GM23338 (cell line): Measurements from ENCODE around the gene IFNW1. TPM values are rescaled to one million over a fixed set of nuclear protein-coding genes. Genes with fewer than 3 reads are reported as not detected.

ENCODE experiments used
- ATAC-seq: fragments of 200-7000 bp; cut with Tn5 transposase; 3 replicates; pipeline ENCODE4 v1.9.1; 2020
- DNase-seq: peaks from one replicate; pipeline ENCODE4 v3.0.0-alpha.2; 2015; ENCODE audit warnings: low spot score
- H2AFZ ChIP-seq: fragments of 200-600 bp; sonication (generic); 2 replicates; pipeline ENCODE4 v1.8.0; 2016; ENCODE audit warnings: antibody characterized with exemption, mild to moderate bottlenecking, moderate library complexity
- H3F3A ChIP-seq: fragments of 200-600 bp; sonication (generic); replicated peaks from 2 replicates; pipeline ENCODE4 v1.8.0; 2017; ENCODE audit warnings: antibody characterized with exemption, mixed run types, low read depth
- H3K27ac ChIP-seq: fragments of 200-600 bp; sonication (generic); 2 replicates; pipeline ENCODE4 v1.6.1; 2016; ENCODE audit warnings: low read depth
- H3K27me3 ChIP-seq: fragments of 200-600 bp; sonication (generic); 2 replicates; pipeline ENCODE4 v1.8.0; 2016; ENCODE audit warnings: mild to moderate bottlenecking, mixed run types, moderate library complexity; ENCODE audit not compliant: insufficient read depth
- H3K36me3 ChIP-seq: fragments of 200-600 bp; sonication (generic); 2 replicates; pipeline ENCODE4 v1.8.0; 2016; ENCODE audit warnings: mild to moderate bottlenecking; ENCODE audit not compliant: insufficient read depth
- H3K4me1 ChIP-seq: fragments of 200-600 bp; sonication (generic); 2 replicates; pipeline ENCODE4 v1.8.0; 2016; ENCODE audit warnings: mild to moderate bottlenecking, moderate library complexity; ENCODE audit not compliant: insufficient read depth
- H3K4me2 ChIP-seq: fragments of 200-600 bp; sonication (generic); 2 replicates; pipeline ENCODE4 v1.7.1; 2017; ENCODE audit warnings: mixed run types
- H3K4me3 ChIP-seq: fragments of 200-600 bp; sonication (generic); 2 replicates; pipeline ENCODE4 v1.6.1; 2016; ENCODE audit warnings: mixed run types
- H3K79me2 ChIP-seq: fragments of 200-600 bp; sonication (generic); replicated peaks from 2 replicates; pipeline ENCODE4 v1.8.0; 2017; ENCODE audit warnings: mild to moderate bottlenecking; ENCODE audit not compliant: insufficient read depth
- H3K9me2 ChIP-seq: fragments of 200-600 bp; sonication (generic); 2 replicates; pipeline ENCODE4 v1.8.0; 2017; ENCODE audit not compliant: insufficient read depth
- H4K20me1 ChIP-seq: fragments of 200-600 bp; sonication (generic); replicated peaks from 2 replicates; pipeline ENCODE4 v1.8.0; 2017; ENCODE audit warnings: mild to moderate bottlenecking; ENCODE audit not compliant: insufficient read depth
- H3K27ac Mint-ChIP-seq: 2 replicates; pipeline ENCODE4 v1.8.0; 2020; ENCODE audit warnings: inconsistent platforms, mild to moderate bottlenecking, moderate library complexity, mixed read lengths
- H3K27me3 Mint-ChIP-seq: 3 replicates; pipeline ENCODE4 v1.8.0; 2022; ENCODE audit warnings: low read depth, mild to moderate bottlenecking, moderate library complexity, mixed read lengths, inconsistent platforms; ENCODE audit not compliant: insufficient read depth, poor library complexity
- H3K36me3 Mint-ChIP-seq: 3 replicates; pipeline ENCODE4 v1.8.0; 2021; ENCODE audit warnings: low read depth, mild to moderate bottlenecking, inconsistent platforms, moderate library complexity, mixed read lengths
- H3K4me1 Mint-ChIP-seq: 3 replicates; pipeline ENCODE4 v1.8.0; 2020; ENCODE audit warnings: mild to moderate bottlenecking, inconsistent platforms, mixed read lengths
- H3K4me3 Mint-ChIP-seq: 3 replicates; pipeline ENCODE4 v1.8.0; 2021; ENCODE audit warnings: moderate library complexity, mild to moderate bottlenecking, inconsistent platforms, mixed read lengths
- H3K9me3 Mint-ChIP-seq: 3 replicates; pipeline ENCODE4 v1.8.0; 2020; ENCODE audit warnings: moderate library complexity, mild to moderate bottlenecking, inconsistent platforms, mixed read lengths
- JUNB ChIP-seq: IDR thresholded peaks from one replicate; pipeline ENCODE4 v1.6.1; 2016; ENCODE audit warnings: antibody characterized with exemption; ENCODE audit not compliant: unreplicated experiment
- ZNF462 ChIP-seq: fragments of 250-450 bp; sonication (Bioruptor Pico); IDR thresholded peaks from 2 replicates; pipeline ENCODE4 v1.5.0; 2020; ENCODE audit warnings: mild to moderate bottlenecking, moderate library complexity
- polyA plus RNA-seq: library from polyadenylated mRNA; unstranded; fragments of >200 nt; fragmentation: Nextera tagmentation; extraction: Ambion mirVana; gene quantifications from 2 replicates; pipeline ENCODE4 v1.2.1, GENCODE V29; 2016
- total RNA-seq: library from RNA; depleted of rRNA; stranded (reverse); fragments of >200 nt; shearing (Covaris generic); gene quantifications from 2 replicates; pipeline ENCODE4 v1.2.3, GENCODE V29; 2014
- TF ChIP-seq, protein P1 (sequence below), 2 experiments: fragments of 200-600 bp in 1 of 2; sonication (generic) in 1 of 2; conservative IDR thresholded peaks; 2 replicates each; pipeline versions ENCODE4 v1.5.1 to v1.6.1; 2016 to 2017; ENCODE audit warnings: antibody characterized with exemption in 2 of 2, low read depth in 2 of 2, mild to moderate bottlenecking in 2 of 2, moderate library complexity in 1 of 2

Gene IFNW1
- total and polyA plus RNA-seq, 2 experiments from 2014 or later = not detected

- Mint-ChIP-seq H3K36me3 (no peaks in the 10 kb centered on the region), H3K27me3 (no peaks in the 10 kb centered on the region), H3K4me3 (no peak overlapping the region), H3K4me1 (peaks cover 6% of the 10 kb centered on the region; the same call in 2 of the 3 replicates), H3K9me3 (no peaks in the 10 kb centered on the region), H3K27ac (peak overlapping the region; percentile 73; the same call in 1 of the 2 replicates)
- Histone ChIP-seq H3K4me3 (no peak overlapping the region), H3K27me3 (no peaks in the 10 kb centered on the region), H4K20me1 (no peaks in the 10 kb centered on the region), H3K4me1 (no peaks in the 10 kb centered on the region), H3K27ac (no peak overlapping the region), H3K9me2 (no peaks in the 10 kb centered on the region), H3F3A (no peaks in the 10 kb centered on the region), H2AFZ (peak overlapping the region; percentile 79), H3K36me3 (no peaks in the 10 kb centered on the region), H3K4me2 (no peak overlapping the region), H3K79me2 (no peaks in the 10 kb centered on the region)
- no peak for TF ChIP-seq ZNF462
- TF ChIP-seq JUNB = no peak
- TF ChIP-seq, protein P1, sequence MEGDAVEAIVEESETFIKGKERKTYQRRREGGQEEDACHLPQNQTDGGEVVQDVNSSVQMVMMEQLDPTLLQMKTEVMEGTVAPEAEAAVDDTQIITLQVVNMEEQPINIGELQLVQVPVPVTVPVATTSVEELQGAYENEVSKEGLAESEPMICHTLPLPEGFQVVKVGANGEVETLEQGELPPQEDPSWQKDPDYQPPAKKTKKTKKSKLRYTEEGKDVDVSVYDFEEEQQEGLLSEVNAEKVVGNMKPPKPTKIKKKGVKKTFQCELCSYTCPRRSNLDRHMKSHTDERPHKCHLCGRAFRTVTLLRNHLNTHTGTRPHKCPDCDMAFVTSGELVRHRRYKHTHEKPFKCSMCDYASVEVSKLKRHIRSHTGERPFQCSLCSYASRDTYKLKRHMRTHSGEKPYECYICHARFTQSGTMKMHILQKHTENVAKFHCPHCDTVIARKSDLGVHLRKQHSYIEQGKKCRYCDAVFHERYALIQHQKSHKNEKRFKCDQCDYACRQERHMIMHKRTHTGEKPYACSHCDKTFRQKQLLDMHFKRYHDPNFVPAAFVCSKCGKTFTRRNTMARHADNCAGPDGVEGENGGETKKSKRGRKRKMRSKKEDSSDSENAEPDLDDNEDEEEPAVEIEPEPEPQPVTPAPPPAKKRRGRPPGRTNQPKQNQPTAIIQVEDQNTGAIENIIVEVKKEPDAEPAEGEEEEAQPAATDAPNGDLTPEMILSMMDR (conservative IDR thresholded peaks at IDR 0.05; ENCODE audit: low read depth in 2 of 2) = peak; percentile 55 to 67
- ATAC-seq = peak; percentile 96
- DNase-seq = peak; percentile 71
Measured at GRCh38 chr9:21154018-21154608, 12.5 kb upstream of the IFNW1 start.
